Calu3 (cell line): ENCODE results near the gene RPH3AL. TPM values are rescaled to one million over a fixed set of nuclear protein-coding genes. Genes with fewer than 3 reads are reported as not detected.
"Not testable (repeated sequence)": the region's sequence is repeated elsewhere in the genome, so short reads cannot be mapped to it uniquely, and the experiment has no call there.

Experiments
- BruUV-seq: library from RNA; stranded (reverse); fragments of 400-500 nt; replicated peaks from 2 replicates; lab custom pipeline; 2021; lab: Mats Ljungman, UMichigan
- CTCF ChIA-PET: fragments of 300-600 bp; sonication (Branson Sonifier 250); formaldehyde crosslinking; loops from one replicate; lab custom pipeline; 2022; ENCODE audit warnings: antibody characterized with exemption; lab: Charles Lee
- DNase-seq: peaks from one replicate; pipeline ENCODE4 v3.0.0; 2022
- H3K27ac Mint-ChIP-seq: one replicate; pipeline ENCODE4 v1.8.0; 2022; ENCODE audit warnings: mixed read lengths; ENCODE audit not compliant: unreplicated experiment
- H3K27me3 Mint-ChIP-seq: one replicate; pipeline ENCODE4 v1.8.0; 2022; ENCODE audit warnings: mixed read lengths; ENCODE audit not compliant: unreplicated experiment
- H3K36me3 Mint-ChIP-seq: one replicate; pipeline ENCODE4 v1.8.0; 2022; ENCODE audit warnings: mild to moderate bottlenecking, moderate library complexity, mixed read lengths; ENCODE audit not compliant: insufficient read depth, unreplicated experiment
- H3K4me1 Mint-ChIP-seq: one replicate; pipeline ENCODE4 v1.8.0; 2022; ENCODE audit warnings: mild to moderate bottlenecking, low read depth, mixed read lengths; ENCODE audit not compliant: unreplicated experiment
- H3K4me3 Mint-ChIP-seq: one replicate; pipeline ENCODE4 v1.8.0; 2022; ENCODE audit warnings: mild to moderate bottlenecking, low read depth, moderate library complexity, mixed read lengths; ENCODE audit not compliant: unreplicated experiment
- H3K9me3 Mint-ChIP-seq: one replicate; pipeline ENCODE4 v1.8.0; 2022; ENCODE audit warnings: low read depth, mixed read lengths; ENCODE audit not compliant: unreplicated experiment
- intact Hi-C: fragments of 100-400 bp; cut with micrococcal nuclease; formaldehyde crosslinking; loops from one replicate; pipeline ENCODE4 v1.10.0; 2022; ENCODE audit not compliant: unreplicated experiment
- total RNA-seq: library from RNA; stranded (reverse); gene quantifications from 2 replicates; pipeline ENCODE4 v1.2.3, GENCODE V29; 2022
- TF ChIP-seq, protein P1 (sequence below): fragments of 200-600 bp; IDR thresholded peaks from one replicate; pipeline ENCODE4 v1.8.0; 2022; ENCODE audit warnings: antibody characterized with exemption; ENCODE audit not compliant: unreplicated experiment

RPH3AL gene
- total RNA-seq, 1 experiment from 2014 or later: 14.1 TPM

DNA sequence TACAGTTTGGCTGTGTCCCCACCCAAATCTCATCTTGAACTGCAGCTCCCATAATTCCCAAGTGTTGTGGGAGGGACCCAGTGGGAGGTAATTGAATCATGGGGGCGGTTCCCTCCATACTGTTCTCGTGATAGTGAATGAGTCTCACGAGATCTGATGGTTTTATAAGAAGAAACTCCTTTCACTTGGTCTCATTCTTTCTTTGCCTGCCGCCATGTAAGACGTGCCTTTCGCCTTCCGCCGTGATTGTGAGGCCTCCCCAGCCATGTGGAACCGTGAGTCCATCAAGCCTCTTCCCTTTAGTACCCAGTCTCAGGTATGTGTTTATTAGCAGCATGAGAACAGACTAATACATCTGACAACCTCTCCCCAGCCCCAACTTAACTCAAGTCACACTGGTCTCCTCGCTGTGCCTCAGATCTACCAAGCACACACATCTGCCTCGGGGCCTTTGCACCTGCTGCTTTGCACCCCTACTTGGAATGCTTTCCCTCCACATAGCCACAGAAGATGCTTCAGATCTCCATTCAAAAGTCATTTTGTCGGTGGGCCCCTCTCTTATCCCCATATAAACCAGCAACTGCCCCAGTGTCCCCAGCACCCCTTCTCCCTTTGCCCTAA, 74.4 kb downstream of the RPH3AL start:
- Mint-ChIP-seq H3K27ac (no peak overlapping the region), H3K27me3 (no peaks in the 10 kb centered on the region), H3K36me3 (no peaks in the 10 kb centered on the region), H3K4me3 (no peak overlapping the region), H3K4me1 (no peaks in the 10 kb centered on the region), H3K9me3 (no peaks in the 10 kb centered on the region)
- intact Hi-C loops: no loop called here
- no peak for DNase-seq
- TF ChIP-seq, protein P1, sequence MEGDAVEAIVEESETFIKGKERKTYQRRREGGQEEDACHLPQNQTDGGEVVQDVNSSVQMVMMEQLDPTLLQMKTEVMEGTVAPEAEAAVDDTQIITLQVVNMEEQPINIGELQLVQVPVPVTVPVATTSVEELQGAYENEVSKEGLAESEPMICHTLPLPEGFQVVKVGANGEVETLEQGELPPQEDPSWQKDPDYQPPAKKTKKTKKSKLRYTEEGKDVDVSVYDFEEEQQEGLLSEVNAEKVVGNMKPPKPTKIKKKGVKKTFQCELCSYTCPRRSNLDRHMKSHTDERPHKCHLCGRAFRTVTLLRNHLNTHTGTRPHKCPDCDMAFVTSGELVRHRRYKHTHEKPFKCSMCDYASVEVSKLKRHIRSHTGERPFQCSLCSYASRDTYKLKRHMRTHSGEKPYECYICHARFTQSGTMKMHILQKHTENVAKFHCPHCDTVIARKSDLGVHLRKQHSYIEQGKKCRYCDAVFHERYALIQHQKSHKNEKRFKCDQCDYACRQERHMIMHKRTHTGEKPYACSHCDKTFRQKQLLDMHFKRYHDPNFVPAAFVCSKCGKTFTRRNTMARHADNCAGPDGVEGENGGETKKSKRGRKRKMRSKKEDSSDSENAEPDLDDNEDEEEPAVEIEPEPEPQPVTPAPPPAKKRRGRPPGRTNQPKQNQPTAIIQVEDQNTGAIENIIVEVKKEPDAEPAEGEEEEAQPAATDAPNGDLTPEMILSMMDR: no peak
- CTCF ChIA-PET: no interaction called here
- BruUV-seq: no TSS peak

DNA sequence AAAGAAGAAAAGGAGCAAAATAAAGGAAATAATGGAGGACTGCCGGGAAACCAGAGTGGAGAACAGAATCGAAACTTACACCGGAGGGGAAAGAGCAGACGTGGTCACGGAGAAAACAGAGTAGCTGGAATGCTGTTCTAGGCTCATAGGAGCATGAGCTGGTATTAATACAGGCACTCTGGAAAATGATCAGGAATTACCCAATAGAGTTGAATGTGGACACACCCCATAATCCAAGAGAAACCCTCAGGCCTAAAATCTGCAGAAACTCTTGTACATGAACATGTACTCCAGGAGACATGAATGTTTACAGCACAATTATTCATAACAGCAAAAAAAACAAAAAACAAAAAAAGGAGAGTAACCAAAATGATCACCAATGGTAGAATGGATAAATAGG, 77.7 kb downstream of the RPH3AL start:
- no peaks in the 10 kb centered on the region for H3K27me3 Mint-ChIP-seq
- intact Hi-C loops: no loop called here
- CTCF ChIA-PET: no interaction called here
- TF ChIP-seq, protein P1: no peak
- no peaks in the 10 kb centered on the region for H3K4me1 Mint-ChIP-seq
- no peak for DNase-seq
- no peaks in the 10 kb centered on the region for H3K36me3 Mint-ChIP-seq
- no peaks in the 10 kb centered on the region for H3K9me3 Mint-ChIP-seq
- H3K4me3 Mint-ChIP-seq: no peak overlapping the region
- H3K27ac Mint-ChIP-seq: no peak overlapping the region
- no TSS peak for BruUV-seq

DNA sequence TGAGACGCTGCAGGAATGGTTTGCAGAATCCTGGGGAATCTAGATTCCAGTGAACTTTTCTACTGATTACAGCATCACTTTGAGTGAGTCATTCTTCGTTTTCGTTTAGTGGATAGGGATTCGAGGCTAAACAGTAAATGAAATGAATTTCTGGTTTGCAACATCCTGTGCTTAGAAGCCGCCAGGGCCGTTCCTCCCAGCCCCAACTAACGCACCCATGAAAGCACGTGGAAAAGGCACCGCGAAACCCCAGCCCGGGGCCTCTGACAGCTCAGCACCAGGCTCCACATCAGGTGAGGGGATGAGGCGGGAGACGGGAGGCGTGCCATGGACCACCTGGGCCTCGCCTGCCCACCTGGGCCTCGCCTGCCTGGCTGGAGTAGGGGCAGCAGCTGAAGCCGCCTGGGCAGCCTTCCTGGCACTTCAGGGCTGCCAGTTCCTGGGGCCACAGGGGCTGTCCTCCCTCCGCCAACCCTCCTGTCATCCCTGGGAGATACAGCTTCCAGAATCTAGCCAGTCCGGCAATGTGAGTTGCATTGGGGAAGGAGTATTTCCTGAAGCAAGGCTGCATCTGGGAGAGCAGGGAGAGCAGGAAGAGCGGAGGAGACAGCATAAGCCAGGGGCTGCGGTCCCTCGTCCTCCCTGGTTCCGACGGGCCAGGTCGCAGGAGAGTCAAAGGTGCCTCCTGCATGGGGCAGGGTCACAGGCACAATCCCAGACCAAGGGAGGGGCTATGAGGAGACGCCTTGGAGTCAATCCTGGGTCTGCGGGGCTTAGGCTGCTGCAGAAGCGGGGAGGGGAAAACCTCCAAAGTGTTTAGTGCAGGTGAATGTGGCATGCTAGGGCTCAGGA, 78.4 kb downstream of the RPH3AL start:
- CTCF ChIA-PET: no interaction called here
- TF ChIP-seq, protein P1: no peak
- no peak for DNase-seq
- no TSS peak for BruUV-seq
- no peaks in the 10 kb centered on the region for H3K36me3 Mint-ChIP-seq
- no peaks in the 10 kb centered on the region for H3K9me3 Mint-ChIP-seq
- H3K27me3 Mint-ChIP-seq: no peaks in the 10 kb centered on the region
- H3K4me3 Mint-ChIP-seq: no peak overlapping the region
- no peak overlapping the region for H3K27ac Mint-ChIP-seq
- no peaks in the 10 kb centered on the region for H3K4me1 Mint-ChIP-seq
- intact Hi-C loops: no loop called here

DNA sequence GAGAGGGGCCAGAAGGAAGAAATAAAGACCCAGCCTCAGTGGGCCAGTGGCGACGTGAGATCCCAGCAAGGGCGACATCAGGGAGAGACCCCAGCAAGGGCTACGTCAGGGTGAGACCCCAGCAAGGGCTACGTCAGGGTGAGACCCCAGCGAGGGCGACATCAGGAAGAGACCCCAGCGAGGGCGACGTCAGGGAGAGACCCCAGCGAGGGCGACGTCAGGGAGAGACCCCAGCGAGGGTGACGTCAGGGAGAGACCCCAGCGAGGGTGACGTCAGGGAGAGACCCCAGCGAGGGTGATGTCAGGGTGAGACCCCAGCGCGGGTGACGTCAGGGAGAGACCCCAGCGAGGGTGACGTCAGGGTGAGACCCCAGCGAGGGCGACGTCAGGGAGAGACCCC, 79.8 kb downstream of the RPH3AL start:
- H3K27me3 Mint-ChIP-seq, H3K36me3 Mint-ChIP-seq, H3K27ac Mint-ChIP-seq, DNase-seq, H3K4me1 Mint-ChIP-seq, BruUV-seq, intact Hi-C loops, CTCF ChIA-PET, H3K4me3 Mint-ChIP-seq, H3K9me3 Mint-ChIP-seq: not testable (repeated sequence)

DNA sequence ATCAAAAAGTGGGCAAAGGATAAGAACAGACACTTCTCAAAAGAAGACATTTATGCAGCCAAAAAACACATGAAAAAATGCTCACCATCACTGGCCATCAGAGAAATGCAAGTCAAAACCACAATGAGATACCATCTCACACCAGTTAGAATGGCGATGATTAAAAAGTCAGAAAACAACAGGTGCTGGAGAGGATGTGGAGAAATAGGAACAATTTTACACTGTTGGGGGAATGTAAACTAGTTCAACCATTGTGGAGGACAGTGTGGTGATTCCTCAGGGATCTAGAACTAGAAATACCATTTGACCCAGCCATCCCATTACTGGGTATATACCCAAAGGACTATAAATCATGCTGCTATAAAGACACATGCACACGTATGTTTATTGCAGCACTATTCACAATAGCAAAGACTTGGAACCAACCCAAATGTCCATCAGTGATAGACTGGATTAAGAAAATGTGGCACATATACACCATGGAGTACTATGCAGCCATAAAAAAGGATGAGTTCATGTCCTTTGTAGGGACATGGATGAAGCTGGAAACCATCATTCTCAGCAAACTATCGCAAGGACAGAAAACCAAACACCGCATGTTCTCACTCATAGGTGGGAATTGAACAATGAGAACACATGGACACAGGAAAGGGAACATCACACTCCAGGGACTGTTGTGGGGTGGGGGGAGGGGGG, 80.5 kb downstream of the RPH3AL start:
- H3K27me3 Mint-ChIP-seq, intact Hi-C loops, H3K36me3 Mint-ChIP-seq, BruUV-seq, H3K4me1 Mint-ChIP-seq, H3K27ac Mint-ChIP-seq, H3K9me3 Mint-ChIP-seq, H3K4me3 Mint-ChIP-seq, CTCF ChIA-PET, DNase-seq: not testable (repeated sequence)
